Erythroblast (primary cell): ENCODE data around the gene IRS1.

Experiments used
- DNase-seq, 2 experiments: peaks; one replicate each; lab custom pipeline; 2025; lab: John Stamatoyannopoulos, UW
- GATA1 ChIP-seq: IDR thresholded peaks from 2 replicates; pipeline ENCODE4 v1.6.1; 2011; ENCODE audit warnings: low read depth, mild to moderate bottlenecking, control low read depth, low read length, moderate library complexity
- POLR2A ChIP-seq: IDR thresholded peaks from 2 replicates; pipeline ENCODE4 v1.6.1; 2011; ENCODE audit warnings: mild to moderate bottlenecking, low read length

IRS1 gene

DNA sequence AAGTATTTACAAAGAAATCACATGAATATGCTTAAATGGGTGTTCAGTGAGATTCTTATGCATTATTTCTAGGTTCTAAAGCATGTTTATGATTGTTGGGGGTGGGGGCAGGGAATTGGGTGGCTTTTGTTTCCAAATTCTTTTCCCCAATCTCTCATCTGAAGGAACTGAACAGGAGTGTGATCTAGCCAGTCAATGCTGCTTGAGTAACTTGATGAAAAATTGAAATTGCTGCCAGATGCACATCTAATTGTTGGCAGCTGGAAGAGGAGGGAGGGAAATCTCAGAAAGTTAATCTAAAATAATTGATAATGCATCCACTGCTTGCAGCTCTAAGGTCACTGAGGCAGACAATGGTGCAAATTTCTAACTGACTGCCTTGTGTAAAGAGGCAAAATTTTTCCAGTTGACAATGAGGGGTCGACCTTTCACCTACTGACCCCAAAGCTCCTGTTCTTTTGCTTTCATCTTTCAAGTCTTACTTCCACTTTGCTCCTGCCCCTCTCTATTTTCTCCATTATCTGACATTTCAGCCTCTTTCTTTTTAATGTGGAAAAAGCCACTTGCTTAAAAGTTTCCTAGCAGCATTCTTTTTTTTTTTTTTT, 53.3 kb downstream of the IRS1 start:
- no peak for DNase-seq
- TF ChIP-seq POLR2A: no peak
- TF ChIP-seq GATA1: no peak

DNA sequence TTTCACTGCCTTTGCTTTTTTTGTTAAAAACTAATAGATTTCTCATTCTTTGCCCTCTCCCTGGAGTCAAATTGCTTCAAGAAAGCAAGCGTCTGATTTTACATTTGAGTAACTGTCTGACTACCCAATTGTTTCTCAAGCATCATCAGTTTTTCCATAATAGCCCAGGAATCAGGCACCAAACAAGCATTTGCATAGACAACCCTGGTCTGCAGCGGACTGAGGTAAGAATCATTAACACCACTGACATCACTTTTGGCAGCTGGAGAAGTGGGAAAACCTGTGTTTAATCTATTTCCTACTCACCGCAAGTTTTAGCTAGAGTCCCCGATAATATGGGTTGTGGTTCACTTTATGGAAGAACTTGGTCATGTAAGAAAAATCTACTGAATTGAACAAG, 55.7 kb downstream of the IRS1 start:
- no peak for TF ChIP-seq POLR2A
- no peak for TF ChIP-seq GATA1
- no peak for DNase-seq

DNA sequence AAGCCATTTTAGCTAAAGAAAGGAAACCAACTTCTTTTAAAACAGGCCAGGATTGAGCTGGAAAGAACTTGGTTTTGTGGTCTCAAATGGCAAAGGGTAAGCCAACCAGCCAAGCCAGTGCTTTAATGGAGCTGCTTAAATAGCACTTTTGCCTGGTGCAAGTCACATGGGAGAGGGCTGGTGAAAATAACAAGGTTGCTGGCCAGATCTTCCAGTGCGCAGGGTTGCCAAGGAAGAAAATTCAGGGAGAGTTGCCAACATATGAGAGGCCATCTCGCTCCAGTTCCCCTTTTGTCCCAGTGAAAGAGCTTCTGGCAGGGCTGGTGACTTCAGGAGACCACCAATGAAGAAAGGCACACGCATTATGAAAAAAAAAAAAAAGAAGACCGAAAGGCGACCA, 57.3 kb downstream of the IRS1 start:
- TF ChIP-seq POLR2A (no peak), GATA1 (no peak)
- DNase-seq: no peak

DNA sequence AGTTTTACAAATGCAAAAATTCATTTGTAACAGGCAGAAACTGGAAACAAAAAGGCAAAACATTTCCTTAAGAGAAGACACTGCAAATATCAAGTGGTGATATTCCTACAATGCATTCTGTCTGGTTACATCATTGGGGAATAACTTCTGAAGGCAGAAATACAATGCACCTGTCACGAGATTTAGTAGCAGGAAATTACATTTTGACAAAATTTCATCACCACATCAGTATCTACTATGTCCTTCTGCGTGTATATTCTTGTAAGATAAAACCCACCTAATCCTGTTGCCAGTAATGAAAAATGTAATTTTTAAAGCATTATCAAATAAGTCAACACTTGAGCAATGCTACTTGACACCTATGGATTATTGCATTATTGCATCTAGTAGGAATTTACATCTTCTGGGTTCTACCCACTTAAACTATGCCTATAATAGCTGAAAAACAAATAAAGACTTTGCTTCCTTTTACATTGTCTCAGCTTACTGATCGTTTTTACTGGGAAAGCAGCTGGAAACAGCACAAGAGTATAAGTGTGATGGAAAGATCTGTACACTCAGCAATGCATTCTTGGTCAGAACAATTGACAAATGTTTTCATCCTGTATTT, 59.5 kb downstream of the IRS1 start:
- DNase-seq: no peak
- TF ChIP-seq GATA1: no peak
- no peak for TF ChIP-seq POLR2A

DNA sequence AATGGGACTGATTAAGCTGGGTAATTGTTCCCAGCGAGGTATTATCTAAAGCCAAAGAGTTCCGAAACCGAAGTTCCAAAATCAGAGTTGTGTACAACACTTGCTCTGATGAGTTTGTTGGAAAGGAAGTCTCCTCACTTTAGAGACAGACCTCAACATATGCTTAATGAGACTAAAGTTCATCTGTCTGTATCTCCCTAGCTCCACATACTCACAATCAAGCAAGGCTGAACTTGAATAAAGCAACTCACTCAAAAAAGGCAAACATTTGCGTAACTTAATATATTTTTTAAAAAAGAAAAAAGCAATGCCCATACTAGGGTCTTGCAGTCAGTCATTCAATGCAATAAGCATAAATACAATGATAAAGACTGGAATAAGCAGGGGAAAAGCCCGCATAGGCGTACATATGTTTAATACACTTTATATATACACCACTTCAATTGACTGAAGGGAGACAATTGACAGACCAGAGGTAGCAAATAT, 60.0 kb downstream of the IRS1 start:
- no peak for TF ChIP-seq POLR2A
- no peak for TF ChIP-seq GATA1
- DNase-seq: no peak

DNA sequence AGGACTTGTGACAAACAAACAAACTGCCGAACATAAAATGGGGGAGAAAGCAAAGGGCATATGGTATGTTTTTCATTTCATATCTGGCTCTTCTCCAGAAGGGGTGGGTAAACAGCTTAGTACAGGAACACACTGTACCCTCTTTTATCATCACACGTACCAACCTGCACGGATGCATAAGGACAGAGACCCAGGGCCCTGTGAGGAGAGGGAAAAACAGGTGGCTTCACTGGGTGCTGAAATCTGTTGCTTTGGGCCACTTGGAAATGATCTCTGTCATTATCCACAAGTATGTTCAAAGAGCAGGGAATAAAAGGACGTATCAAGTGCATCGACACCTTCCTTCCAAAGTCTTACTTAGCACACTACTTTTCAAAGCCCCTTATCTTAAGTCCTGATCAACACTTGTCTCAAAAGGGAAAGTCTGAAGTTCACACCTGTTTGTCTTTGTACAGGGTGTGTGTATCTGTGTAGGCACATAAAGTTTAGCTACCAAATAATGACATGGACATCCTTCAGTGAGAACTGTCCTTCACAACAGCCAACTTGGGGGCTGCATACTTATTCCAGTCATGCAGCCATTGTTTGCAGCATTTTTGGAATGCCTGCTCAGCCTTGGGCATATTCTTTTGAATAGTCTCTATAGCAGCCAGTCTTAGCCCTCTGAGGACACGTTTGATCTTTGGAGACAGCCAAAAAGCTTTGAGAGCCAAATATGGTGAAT, 60.6 kb downstream of the IRS1 start:
- TF ChIP-seq POLR2A: no peak
- TF ChIP-seq GATA1: no peak
- DNase-seq: no peak

DNA sequence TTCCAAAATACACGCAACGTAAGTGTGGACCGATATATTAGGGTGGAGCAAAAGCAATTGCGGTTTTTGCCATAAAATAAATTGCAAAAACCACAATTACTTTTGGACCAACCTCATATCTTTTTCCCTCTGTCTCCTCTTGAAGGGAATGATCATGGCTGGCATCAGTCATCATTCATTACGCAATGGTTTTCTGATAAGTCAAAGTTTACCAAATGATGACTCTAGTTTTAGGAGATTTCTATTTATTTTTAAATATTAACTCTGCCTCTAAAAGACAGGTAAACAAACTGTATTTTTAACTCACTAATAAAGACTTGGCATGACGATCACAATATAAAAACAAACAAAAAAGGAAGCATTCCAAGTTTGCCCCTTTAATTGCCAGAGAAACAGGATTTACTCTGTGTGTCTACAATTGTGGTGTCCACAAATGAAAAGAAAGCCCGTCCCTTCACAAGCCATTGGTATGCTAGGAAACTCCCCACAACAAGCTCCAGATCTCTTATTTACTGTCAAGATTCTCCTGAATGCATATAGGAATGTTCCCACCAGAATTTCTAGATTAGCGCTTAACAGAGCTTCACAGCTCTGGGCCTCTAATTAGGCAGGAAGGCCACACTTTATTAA, 61.3 kb downstream of the IRS1 start:
- no peak for DNase-seq
- TF ChIP-seq GATA1 (no peak), POLR2A (no peak)

DNA sequence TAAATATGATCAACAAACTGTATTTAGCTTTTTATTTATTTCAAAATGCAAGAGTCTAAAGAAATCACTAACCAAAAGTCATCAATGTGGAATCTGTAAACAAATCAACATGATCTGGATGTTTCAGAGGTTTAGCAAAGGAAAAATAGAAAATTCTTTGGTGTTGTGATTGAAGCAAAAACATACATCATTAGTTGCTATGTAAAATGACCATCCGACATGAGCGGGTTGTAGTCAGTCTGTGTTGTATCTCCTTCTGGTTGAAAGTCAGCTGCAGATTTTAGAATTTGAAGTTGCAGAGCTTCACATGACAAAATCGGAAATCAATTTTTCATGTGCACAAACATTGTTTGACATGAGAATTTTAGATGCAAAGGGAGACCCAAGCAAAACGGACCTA, 63.2 kb downstream of the IRS1 start:
- TF ChIP-seq GATA1: no peak
- TF ChIP-seq POLR2A: no peak
- DNase-seq: no peak

DNA sequence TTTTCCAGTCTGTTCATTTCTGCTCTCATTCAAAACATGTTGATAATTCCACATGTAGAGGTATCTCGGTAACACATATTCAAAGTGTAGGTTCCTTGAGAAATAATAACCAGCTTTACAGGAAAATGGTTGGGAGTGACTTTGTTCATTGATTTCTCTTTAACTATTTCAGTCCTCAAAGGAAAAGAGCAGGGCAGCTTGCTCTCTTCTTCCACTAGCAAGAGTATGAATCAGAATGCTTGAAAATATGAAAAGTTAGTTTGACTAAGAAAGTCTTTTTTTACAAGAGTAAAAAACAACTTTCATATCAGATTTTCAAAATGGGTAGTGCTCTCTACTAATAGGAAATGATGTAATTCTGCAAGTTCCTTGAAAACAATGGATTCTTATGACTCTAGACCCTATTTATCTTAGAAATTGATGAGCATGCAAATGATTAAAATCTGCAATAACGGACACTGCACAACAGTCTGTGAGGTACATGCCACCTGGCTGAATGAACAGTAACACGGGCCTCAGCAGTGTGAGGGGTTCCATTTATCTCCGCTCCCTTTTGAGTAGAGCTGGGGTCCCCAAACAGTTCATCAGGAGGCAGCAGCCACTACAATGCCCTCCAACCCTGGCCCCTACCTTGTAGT, 65.6 kb downstream of the IRS1 start:
- TF ChIP-seq GATA1: no peak
- TF ChIP-seq POLR2A: no peak
- no peak for DNase-seq

DNA sequence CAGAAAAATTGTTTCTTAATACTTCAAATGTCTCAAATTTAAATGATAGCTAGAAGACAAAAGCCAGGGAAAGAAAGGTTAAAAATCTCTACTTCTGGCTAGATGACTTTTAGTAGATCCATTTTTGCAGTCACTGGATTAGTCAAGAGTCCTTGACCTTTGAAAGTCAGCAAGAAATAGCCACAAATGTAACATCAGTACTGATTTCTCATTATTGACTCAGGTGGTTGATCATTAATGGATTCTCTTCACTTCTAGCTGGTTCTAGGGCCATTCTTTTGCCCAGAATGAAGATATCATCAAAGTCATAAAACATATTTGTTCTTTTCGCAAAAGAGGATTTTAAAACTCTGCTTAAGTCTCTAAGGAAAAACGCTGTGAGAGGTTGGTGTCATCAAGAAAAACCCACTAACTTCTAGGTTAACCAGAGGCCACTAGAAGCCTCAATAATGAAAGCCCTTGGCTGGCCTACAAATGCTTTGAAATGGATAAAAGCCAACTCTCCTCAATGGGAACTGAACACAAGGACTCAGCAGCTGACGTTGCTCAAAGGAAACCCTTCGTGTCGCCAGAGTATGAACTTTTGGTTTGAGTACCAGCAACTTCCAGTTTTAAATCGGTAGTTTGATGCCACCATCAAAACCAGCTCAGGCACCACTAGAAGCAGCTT, 66.3 kb downstream of the IRS1 start:
- TF ChIP-seq GATA1 (no peak), POLR2A (no peak)
- no peak for DNase-seq

DNA sequence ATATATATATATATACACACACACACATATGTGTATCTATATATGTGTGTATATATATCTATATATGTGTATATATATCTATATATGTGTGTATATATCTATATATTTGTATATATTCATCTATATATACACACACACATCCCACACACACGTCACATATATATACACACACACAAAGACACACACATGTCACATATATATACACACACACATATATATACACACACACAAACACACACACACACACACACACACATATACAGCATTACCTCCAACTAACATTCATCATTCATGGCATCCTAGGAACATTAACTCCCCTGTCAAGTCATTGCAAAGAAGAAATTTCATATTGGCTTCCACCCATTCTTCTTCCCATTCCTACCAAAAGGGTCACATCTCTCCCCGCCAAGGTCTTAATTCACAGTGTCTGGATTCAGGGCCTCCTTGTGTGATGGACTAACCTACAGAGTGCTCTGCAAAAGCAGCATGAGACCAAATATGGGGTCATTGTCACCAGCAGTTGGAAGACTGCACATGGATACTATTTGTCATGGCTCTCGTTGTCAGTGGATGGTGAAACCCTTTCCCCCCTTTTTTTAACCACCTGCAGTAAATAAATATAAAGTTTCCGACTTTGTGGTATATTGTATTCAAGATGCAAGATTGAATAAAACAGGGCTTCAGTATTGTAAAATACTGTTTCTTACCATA, 67.0 kb downstream of the IRS1 start:
- DNase-seq: no peak
- TF ChIP-seq POLR2A (no peak), GATA1 (no peak)

DNA sequence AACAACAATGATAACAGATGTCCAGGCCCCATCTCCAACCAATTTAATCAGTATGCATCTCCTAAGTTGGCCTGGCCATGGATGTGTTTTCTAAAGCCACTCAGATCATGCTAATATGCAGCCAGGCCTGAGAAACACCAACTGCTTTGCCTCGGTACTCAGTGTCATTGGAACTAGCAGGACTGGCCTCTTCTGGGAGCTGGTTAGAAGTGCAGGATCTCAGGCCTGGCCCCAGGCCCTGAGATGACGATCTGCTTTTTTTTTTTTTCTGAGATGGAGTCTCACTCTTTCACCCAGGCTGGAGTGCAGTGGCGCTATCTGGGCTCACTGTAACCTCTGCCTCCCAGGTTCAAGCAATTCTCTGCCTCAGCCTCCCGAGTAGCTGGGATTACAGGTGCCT, 69.1 kb downstream of the IRS1 start:
- DNase-seq: no peak
- TF ChIP-seq POLR2A: no peak
- TF ChIP-seq GATA1: no peak

DNA sequence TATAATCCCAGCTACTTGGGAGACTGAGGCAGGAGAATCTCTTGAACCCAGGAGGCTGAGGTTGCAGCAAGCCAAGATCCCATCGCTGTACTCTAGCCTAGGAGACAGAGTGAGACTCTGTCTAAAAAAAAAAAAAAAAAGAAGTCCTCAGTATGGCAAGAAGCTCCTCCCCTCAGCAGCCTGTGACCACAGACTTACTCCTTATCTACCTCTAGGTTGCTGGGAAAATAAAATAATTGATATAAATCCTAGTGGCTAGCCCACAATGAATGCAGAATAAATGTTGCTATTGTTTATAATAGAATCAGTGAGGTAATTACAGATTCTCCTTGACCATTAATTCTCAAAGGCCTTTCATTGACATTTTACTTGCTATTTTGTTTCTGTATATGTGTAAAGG, 70.6 kb downstream of the IRS1 start:
- DNase-seq: no peak
- TF ChIP-seq GATA1 (no peak), POLR2A (no peak)
